Caco-2 (cell line): ENCODE data around the gene BLOC1S3. TPM values are rescaled to one million over a fixed set of nuclear protein-coding genes. Genes with fewer than 3 reads are reported as not detected.

Experiments used
- BruUV-seq: library from RNA; stranded (reverse); fragments of 400-500 nt; replicated peaks from 2 replicates; lab custom pipeline; 2021; lab: Mats Ljungman, UMichigan
- CTCF ChIA-PET: fragments of 300-600 bp; sonication (Branson Sonifier 250); formaldehyde crosslinking; loops from one replicate; lab custom pipeline; 2022; ENCODE audit warnings: antibody characterized with exemption; lab: Charles Lee
- POLR2A ChIA-PET: fragments of 300-600 bp; sonication (Branson Sonifier 250); formaldehyde crosslinking; loops from one replicate; lab custom pipeline; 2022; ENCODE audit warnings: antibody characterized with exemption; lab: Charles Lee
- DNase-seq, 2 experiments: peaks; one replicate each; pipeline versions ENCODE4 v3.0.0 to v3.0.0-alpha.2; 2020 to 2022
- H3K27me3 ChIP-seq: replicated peaks from 2 replicates; pipeline ENCODE4 v1.6.0; 2011; ENCODE audit warnings: low read length; ENCODE audit not compliant: control insufficient read depth, insufficient read depth
- H3K36me3 ChIP-seq: 2 replicates; pipeline ENCODE4 v1.5.1; 2011; ENCODE audit warnings: low read length; ENCODE audit not compliant: control insufficient read depth, insufficient read depth
- H3K4me1 ChIP-seq: fragments of 250-450 bp; sonication (Bioruptor Pico); 2 replicates; pipeline ENCODE4 v1.5.1; 2020; ENCODE audit warnings: mild to moderate bottlenecking
- H3K4me3 ChIP-seq: 2 replicates; pipeline ENCODE4 v1.5.1; 2011; ENCODE audit warnings: low read depth, mild to moderate bottlenecking, control low read depth, low read length
- H3K9me3 ChIP-seq: fragments of 250-450 bp; sonication (Bioruptor Pico); 2 replicates; pipeline ENCODE4 v1.5.1; 2020; ENCODE audit warnings: mild to moderate bottlenecking, moderate library complexity
- H3K27ac Mint-ChIP-seq: one replicate; pipeline ENCODE4 v1.8.0; 2022; ENCODE audit warnings: mixed read lengths; ENCODE audit not compliant: unreplicated experiment
- H3K27me3 Mint-ChIP-seq: one replicate; pipeline ENCODE4 v1.8.0; 2022; ENCODE audit warnings: mixed read lengths; ENCODE audit not compliant: insufficient read depth, unreplicated experiment
- H3K36me3 Mint-ChIP-seq: one replicate; pipeline ENCODE4 v1.8.0; 2022; ENCODE audit warnings: mild to moderate bottlenecking, mixed read lengths; ENCODE audit not compliant: insufficient read depth, unreplicated experiment
- H3K4me1 Mint-ChIP-seq: one replicate; pipeline ENCODE4 v1.8.0; 2022; ENCODE audit warnings: low read depth, mixed read lengths; ENCODE audit not compliant: unreplicated experiment
- H3K4me3 Mint-ChIP-seq: one replicate; pipeline ENCODE4 v1.8.0; 2022; ENCODE audit warnings: mild to moderate bottlenecking, moderate library complexity, mixed read lengths; ENCODE audit not compliant: unreplicated experiment
- H3K9me3 Mint-ChIP-seq: one replicate; pipeline ENCODE4 v1.8.0; 2022; ENCODE audit warnings: mixed read lengths; ENCODE audit not compliant: unreplicated experiment
- intact Hi-C: fragments of 100-400 bp; cut with micrococcal nuclease; formaldehyde crosslinking; loops from one replicate; pipeline ENCODE4 v1.10.0; 2022; ENCODE audit not compliant: unreplicated experiment
- total RNA-seq: library from RNA; stranded (reverse); gene quantifications from 2 replicates; pipeline ENCODE4 v1.2.3, GENCODE V29; 2022
- TF ChIP-seq, protein P1 (sequence below), 2 experiments: fragments of 200-600 bp in 1 of 2; IDR thresholded peaks; 1 replicate in 1 of 2; 2 replicates in 1 of 2; pipeline versions ENCODE4 v1.5.1 to v1.8.0; 2011 to 2022; ENCODE audit warnings: antibody characterized with exemption in 1 of 2, control low read depth in 1 of 2, inconsistent platforms in 1 of 2, low read depth in 1 of 2, low read length in 1 of 2, mild to moderate bottlenecking in 1 of 2, moderate library complexity in 1 of 2; ENCODE audit not compliant: insufficient read depth in 1 of 2, severe bottlenecking in 1 of 2, unreplicated experiment in 1 of 2

The BLOC1S3 gene
- total RNA-seq, 1 experiment from 2014 or later: 20.4 TPM

DNA sequence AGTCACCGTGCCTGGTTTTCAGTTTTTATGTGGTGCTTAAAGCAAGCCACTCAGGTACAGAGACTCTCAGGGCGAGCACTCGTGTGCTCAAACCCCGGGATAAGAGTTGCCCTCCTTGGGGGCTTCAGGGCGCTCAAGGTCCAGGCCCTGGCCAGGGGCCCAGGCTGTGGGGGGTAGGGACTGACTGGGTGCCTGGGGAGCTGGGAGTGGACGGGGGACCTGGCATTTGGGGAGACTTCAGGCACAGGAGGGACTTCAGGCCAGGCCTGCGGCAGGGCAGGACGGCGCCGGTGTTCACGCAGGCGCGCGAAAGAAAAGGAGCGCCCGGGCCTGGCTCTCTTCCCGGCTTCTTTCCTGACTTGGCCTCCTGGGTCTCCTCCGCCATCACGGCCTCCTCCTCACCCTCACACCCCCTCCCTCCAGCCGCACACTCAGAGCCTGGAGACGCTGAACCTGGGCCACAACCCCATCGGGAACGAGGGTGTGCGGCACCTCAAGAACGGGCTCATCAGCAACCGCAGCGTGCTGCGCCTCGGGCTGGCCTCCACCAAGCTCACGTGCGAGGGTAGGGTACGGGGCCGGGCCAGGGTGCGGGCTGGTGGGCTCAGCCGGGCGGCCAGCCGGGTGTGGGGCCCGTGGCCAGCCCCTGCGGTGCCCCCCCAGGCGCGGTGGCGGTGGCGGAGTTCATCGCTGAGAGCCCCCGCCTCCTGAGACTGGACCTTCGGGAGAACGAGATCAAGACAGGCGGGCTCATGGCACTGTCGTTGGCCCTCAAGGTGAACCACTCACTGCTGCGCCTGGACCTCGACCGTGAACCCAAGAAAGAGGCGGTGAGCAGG is 33.9 kb upstream of the BLOC1S3 start:
- H3K9me3 Mint-ChIP-seq: no peaks in the 10 kb centered on the region
- no peaks in the 10 kb centered on the region for H3K27me3 Mint-ChIP-seq
- H3K36me3 Mint-ChIP-seq: peaks cover 49% of the 10 kb centered on the region
- Histone ChIP-seq H3K4me3 (no peak overlapping the region), H3K27me3 (no peaks in the 10 kb centered on the region), H3K4me1 (no peaks in the 10 kb centered on the region), H3K9me3 (no peaks in the 10 kb centered on the region), H3K36me3 (peaks cover 3% of the 10 kb centered on the region)
- no peak overlapping the region for H3K4me3 Mint-ChIP-seq
- no peak for DNase-seq
- intact Hi-C loops: no loop called here
- TF ChIP-seq, protein P1, sequence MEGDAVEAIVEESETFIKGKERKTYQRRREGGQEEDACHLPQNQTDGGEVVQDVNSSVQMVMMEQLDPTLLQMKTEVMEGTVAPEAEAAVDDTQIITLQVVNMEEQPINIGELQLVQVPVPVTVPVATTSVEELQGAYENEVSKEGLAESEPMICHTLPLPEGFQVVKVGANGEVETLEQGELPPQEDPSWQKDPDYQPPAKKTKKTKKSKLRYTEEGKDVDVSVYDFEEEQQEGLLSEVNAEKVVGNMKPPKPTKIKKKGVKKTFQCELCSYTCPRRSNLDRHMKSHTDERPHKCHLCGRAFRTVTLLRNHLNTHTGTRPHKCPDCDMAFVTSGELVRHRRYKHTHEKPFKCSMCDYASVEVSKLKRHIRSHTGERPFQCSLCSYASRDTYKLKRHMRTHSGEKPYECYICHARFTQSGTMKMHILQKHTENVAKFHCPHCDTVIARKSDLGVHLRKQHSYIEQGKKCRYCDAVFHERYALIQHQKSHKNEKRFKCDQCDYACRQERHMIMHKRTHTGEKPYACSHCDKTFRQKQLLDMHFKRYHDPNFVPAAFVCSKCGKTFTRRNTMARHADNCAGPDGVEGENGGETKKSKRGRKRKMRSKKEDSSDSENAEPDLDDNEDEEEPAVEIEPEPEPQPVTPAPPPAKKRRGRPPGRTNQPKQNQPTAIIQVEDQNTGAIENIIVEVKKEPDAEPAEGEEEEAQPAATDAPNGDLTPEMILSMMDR (IDR thresholded peaks at IDR 0.05; ENCODE audit: insufficient read depth in 1 of 2, low read depth in 1 of 2, low read length in 1 of 2, severe bottlenecking in 1 of 2, unreplicated experiment in 1 of 2): no peak
- ChIA-PET POLR2A (no interaction called here), CTCF (interaction anchor here (0.6 kb wide), 1 partner anchor 56 kb away, joined by 4 read pairs; no protein-coding TSS in a partner anchor)
- H3K27ac Mint-ChIP-seq: no peak overlapping the region
- H3K4me1 Mint-ChIP-seq: no peaks in the 10 kb centered on the region
- no TSS peak for BruUV-seq

DNA sequence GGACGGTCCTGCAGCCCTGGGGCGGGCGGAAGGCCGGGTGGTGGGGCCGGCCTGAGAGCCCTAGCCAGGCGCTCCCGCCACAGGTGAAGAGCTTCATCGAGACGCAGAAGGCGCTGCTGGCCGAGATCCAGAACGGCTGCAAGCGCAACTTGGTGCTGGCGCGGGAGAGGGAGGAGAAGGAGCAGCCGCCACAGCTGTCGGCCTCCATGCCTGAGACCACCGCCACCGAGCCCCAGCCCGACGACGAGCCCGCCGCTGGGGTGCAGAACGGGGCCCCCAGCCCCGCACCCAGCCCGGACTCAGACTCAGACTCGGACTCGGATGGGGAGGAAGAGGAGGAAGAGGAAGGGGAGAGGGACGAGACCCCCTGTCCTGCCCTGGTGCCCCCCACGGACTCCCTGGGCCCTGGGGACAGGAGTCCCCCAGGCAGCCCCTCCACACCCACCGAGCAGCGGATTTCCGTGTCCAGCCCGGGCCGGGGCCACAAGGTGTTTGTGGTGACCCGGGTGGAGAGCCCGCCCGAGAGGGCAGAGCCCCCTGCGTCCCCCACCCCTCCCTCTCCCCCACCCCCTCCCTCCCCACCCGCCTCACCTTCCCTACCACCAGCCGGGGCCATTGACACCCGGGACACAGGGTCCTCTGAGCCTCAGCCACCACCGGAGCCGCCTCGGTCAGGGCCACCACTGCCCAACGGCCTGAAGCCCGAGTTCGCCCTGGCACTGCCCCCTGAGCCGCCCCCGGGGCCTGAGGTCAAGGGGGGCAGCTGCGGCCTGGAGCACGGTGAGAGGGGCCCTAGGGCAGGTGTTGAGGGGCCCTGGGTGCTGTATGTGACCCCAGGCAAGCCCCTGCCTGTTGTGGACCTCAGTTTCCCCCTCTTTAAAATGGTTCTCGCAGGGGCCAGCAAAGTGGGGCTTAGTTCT is 33.1 kb upstream of the BLOC1S3 start:
- H3K27ac Mint-ChIP-seq: no peak overlapping the region
- Histone ChIP-seq H3K4me3 (no peak overlapping the region), H3K4me1 (no peaks in the 10 kb centered on the region), H3K36me3 (peaks cover 2% of the 10 kb centered on the region), H3K9me3 (no peaks in the 10 kb centered on the region), H3K27me3 (no peaks in the 10 kb centered on the region)
- peaks cover 50% of the 10 kb centered on the region for H3K36me3 Mint-ChIP-seq
- no peak for DNase-seq
- no peaks in the 10 kb centered on the region for H3K4me1 Mint-ChIP-seq
- TF ChIP-seq, protein P1 (IDR thresholded peaks at IDR 0.05; ENCODE audit: insufficient read depth in 1 of 2, low read depth in 1 of 2, low read length in 1 of 2, severe bottlenecking in 1 of 2, unreplicated experiment in 1 of 2): no peak
- BruUV-seq: no TSS peak
- ChIA-PET CTCF (no interaction called here), POLR2A (no interaction called here)
- H3K27me3 Mint-ChIP-seq: no peaks in the 10 kb centered on the region
- intact Hi-C loops: no loop called here
- H3K4me3 Mint-ChIP-seq: no peak overlapping the region
- H3K9me3 Mint-ChIP-seq: no peaks in the 10 kb centered on the region

DNA sequence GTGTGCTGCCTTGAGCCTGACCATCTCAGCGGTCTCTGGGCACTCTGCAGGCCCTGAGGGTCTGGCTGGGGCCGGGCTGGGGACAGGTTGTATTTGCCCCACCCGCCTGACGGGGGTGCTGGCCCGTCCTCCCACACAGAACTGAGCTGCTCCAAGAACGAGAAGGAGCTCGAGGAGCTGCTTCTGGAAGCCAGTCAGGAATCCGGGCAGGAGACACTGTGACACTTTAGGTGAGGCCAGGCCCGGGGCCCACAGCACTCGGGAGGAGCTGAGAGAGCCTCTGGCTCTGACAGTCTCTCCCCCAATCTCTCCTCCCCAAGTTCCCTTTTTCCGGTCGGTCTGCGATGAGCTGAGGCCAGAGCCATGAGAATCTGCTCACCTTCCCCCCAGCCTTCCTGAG is 32.3 kb upstream of the BLOC1S3 start:
- CTCF ChIA-PET: interaction anchor here (0.7 kb wide), 1 partner anchor 34 kb away, joined by 9 read pairs; no protein-coding TSS in a partner anchor
- Histone ChIP-seq H3K4me3 (no peak overlapping the region), H3K36me3 (peaks cover 2% of the 10 kb centered on the region), H3K27me3 (no peaks in the 10 kb centered on the region), H3K4me1 (no peaks in the 10 kb centered on the region), H3K9me3 (no peaks in the 10 kb centered on the region)
- TF ChIP-seq, protein P1 (IDR thresholded peaks at IDR 0.05; ENCODE audit: insufficient read depth in 1 of 2, low read depth in 1 of 2, low read length in 1 of 2, severe bottlenecking in 1 of 2, unreplicated experiment in 1 of 2): no peak
- POLR2A ChIA-PET: interaction anchor here (0.7 kb wide), 1 partner anchor 8 kb away, joined by 3 read pairs; no protein-coding TSS in a partner anchor
- Mint-ChIP-seq H3K27ac (no peak overlapping the region), H3K27me3 (no peaks in the 10 kb centered on the region), H3K4me3 (no peak overlapping the region), H3K9me3 (no peaks in the 10 kb centered on the region), H3K4me1 (no peaks in the 10 kb centered on the region), H3K36me3 (peaks cover 50% of the 10 kb centered on the region)
- no peak for DNase-seq
- no TSS peak for BruUV-seq
- intact Hi-C loops: no loop called here
